Prostate gland (tissue), 2 donors: ENCODE measurements around the gene GRK1.

Source experiments
- POLR2A ChIP-seq: fragments of 450-650 bp; IDR thresholded peaks from one replicate; pipeline ENCODE4 v1.6.1; 2016; ENCODE audit warnings: antibody characterized with exemption, mild to moderate bottlenecking
- POLR2AphosphoS5 ChIP-seq: sonication (generic); formaldehyde crosslinking; IDR thresholded peaks from one replicate; pipeline ENCODE4 v1.6.1; 2017; ENCODE audit warnings: antibody characterized with exemption
- TF ChIP-seq, protein P1 (sequence below), 4 experiments: fragments of 200-600 bp in 2 of 4; fragments of 450-650 bp in 2 of 4; sonication (generic) in 2 of 4; IDR thresholded peaks; 1 replicate in 3 of 4; 2 replicates in 1 of 4; pipeline ENCODE4 v1.5.1; 2016 to 2019; ENCODE audit warnings: antibody characterized with exemption in 4 of 4, mild to moderate bottlenecking in 2 of 4, moderate library complexity in 2 of 4

DNA sequence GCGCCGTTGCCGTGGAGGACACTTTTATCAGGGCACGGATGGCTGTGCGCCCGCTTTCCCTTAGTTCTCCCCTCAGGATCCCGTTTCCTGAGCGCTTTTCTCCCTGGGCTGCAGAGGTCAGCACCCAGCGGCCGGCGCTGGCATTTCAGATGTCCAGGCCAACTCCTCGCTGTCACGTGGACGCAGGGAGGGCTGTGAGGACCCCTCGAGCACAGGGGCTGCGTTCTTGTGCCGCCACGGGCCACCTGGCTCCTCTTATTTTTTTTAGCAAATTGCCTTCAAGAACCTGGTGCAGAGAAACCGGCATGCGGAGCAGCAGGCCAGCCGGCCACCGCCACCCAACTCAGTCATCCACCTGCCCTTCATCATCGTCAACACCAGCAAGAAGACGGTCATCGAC lies 31.3 kb upstream of the GRK1 start:
- TF ChIP-seq, protein P1, sequence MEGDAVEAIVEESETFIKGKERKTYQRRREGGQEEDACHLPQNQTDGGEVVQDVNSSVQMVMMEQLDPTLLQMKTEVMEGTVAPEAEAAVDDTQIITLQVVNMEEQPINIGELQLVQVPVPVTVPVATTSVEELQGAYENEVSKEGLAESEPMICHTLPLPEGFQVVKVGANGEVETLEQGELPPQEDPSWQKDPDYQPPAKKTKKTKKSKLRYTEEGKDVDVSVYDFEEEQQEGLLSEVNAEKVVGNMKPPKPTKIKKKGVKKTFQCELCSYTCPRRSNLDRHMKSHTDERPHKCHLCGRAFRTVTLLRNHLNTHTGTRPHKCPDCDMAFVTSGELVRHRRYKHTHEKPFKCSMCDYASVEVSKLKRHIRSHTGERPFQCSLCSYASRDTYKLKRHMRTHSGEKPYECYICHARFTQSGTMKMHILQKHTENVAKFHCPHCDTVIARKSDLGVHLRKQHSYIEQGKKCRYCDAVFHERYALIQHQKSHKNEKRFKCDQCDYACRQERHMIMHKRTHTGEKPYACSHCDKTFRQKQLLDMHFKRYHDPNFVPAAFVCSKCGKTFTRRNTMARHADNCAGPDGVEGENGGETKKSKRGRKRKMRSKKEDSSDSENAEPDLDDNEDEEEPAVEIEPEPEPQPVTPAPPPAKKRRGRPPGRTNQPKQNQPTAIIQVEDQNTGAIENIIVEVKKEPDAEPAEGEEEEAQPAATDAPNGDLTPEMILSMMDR (IDR thresholded peaks at IDR 0.05) = no peak
- TF ChIP-seq POLR2A (no peak), POLR2AphosphoS5 (no peak)
